Mesenteric fat pad (tissue), 1 donor: ENCODE results near the gene TSPAN3. TPM values are rescaled to one million over a fixed set of nuclear protein-coding genes. Genes with fewer than 3 reads are reported as not detected.

Experiments used
- DNase-seq: peaks from one replicate; pipeline ENCODE4 v3.0.0-alpha.2; 2020; ENCODE audit warnings: low spot score
- total RNA-seq: library from RNA; stranded (reverse); fragmentation: NEBNext Ultra II Directional; extraction: Animal tissue kit (Norgen Biotek cat#: 25700); gene quantifications from one replicate; pipeline ENCODE4 v1.2.1, GENCODE V29; 2021
- donor health status: DM: yes; HTN: yes; CAD: no.

TSPAN3 gene
- total RNA-seq, 1 donor from 2014 or later = 558 TPM

DNA sequence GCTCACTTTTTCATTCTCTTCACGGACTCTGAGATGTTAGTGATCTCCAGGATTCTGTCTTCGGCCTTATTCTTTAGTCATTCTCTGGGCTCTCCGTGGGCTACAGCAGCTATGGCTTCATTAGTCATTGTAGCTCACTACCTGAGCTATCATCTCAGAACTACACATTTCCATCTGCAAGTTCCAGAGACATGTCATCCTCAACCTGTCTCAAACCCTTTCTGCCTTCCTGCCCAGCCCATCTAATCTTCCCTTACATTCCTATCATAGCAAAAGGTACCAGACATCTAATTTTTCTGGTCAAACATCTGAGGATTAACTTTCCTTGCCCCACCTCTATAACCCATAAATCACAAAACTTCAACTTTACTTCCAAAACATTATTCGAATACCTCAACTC lies 13.2 kb downstream of the TSPAN3 start:
- no peak for DNase-seq

DNA sequence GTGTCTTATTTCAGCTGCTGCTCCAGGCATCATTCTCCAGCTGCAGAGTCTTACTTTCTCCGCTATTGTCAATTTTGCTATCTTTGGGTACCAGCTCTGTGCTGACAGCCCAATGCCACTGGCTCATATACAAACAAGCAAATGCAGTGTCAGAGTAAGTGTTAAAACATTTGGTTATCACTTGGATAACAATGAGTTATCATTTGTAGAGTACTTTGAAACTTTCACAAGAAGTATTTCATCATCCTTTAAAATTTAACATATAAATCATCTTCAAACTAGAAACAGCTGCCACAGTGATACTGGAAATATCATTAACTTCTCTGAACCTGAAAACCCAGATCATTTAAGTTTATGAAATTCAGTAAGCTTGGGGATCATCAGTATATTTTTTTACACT lies 13.8 kb downstream of the TSPAN3 start:
- no peak for DNase-seq

DNA sequence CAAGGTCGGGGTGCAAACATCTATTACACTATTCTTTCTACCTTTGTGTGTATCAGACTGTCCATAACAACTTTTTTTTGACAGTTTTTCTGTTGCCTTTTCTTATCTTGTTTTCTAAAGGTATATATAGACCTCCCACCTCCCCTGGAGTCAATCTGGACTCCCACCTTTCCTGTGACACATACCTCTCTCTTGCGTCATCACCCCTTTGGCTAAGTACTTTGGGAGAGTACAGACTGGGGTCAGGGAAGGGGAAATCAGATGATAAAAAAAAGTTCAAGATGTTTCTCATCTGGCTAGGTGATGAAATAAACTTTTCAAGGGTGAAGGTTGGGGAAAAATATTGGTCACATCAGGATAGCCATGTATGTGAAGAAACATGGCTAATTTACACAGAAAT lies 17.2 kb downstream of the TSPAN3 start:
- no peak for DNase-seq

DNA sequence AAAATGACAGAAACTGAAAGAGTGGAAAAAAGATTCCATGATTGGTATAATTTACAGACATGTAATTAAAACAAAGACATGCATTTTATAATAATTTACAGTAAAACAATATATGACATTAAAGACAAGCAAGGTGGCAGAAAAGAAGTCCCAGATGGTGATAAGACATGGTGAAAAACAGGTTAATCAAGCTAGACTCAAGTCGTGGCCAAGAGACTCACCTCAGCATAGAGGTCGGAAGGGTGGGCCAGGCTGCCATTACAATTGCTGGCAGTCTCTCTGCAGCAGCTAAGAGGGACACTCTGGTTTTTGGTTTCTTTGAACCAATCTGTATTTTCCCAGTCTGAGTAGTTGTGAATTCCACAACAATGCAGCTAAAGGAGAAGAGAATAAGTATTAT lies 18.4 kb downstream of the TSPAN3 start:
- no peak for DNase-seq

DNA sequence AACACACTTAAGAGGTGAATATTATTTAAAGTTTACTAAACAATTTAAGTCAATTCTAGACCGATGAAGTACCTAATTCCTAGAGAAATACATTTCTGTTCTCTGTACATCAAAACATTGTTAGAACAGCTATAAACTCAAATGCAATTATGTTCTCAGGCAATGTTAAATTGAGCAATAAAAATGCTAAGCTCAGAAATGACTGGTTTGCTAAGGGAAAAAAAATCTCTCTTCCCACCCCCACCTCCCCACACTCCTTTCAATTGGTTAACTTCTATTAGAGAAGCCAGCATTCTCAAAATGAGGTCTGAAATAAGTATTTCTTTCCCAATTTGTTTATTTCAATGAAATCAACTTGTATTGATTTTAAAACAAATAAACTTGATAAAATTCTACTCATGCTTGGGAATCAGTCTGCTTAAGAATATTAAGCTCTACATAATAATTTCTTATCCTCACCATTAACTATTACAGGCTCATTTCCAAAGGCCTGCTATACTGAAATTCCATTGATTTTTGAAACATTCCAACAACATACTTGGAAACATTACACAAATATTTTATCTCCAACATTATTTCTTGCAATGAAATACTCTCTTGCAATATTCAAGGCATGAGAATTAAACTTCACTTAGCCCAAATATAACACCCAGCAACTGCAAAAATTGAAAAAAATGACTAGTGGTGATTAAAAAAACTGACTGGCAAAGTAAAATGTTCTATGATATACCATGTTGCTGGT lies 22.6 kb downstream of the TSPAN3 start:
- no peak for DNase-seq

DNA sequence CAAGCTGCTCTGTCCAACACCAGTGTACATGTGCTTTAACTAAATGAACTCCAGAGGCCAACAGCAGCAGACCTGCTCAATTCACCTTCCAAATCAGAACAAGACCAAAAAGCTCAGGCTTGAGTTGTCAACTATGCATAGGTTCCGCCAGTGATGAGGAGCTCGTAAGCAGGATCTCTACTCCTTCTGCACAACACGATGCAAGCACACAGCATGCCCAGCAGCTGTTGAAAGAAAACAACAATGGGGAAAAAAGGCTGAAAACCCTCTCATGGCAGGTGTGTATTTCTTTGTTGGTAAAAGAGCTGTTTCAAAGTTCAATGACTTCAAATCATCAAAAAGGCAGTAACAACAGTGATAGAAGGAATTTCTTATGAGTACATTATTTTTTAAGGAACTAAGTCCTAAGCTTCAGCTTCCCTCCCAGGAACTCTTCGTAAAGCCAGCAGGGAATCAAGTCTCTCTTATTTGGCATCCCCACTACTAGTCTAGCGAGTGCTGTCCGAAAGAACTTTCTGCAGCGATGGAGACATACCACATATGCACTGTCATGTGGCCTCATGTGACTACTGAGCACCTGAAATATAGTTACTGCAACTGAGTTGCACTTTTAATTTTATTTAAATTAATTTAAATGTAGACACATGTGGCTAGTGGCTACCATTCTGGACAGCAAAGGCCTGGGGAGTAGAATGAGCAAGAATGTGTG lies 24.1 kb downstream of the TSPAN3 start:
- no peak for DNase-seq

DNA sequence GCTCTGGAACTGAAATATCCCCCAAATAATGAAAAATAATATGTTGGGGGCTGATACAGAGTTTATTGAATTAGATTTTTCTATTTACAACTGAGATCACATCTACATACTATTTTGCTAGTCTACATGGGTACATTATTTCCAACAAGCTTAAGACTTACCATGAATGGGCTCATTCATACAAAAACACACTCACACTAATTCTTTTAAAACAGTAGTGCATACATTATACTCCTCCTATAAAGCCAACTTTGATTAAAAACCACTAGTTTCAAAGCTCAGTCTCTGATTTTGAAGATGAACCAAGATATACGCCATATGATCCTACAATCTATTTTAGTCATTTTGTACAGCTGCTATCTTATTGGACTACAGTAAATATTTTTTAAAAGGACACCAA lies 24.9 kb downstream of the TSPAN3 start:
- no peak for DNase-seq

DNA sequence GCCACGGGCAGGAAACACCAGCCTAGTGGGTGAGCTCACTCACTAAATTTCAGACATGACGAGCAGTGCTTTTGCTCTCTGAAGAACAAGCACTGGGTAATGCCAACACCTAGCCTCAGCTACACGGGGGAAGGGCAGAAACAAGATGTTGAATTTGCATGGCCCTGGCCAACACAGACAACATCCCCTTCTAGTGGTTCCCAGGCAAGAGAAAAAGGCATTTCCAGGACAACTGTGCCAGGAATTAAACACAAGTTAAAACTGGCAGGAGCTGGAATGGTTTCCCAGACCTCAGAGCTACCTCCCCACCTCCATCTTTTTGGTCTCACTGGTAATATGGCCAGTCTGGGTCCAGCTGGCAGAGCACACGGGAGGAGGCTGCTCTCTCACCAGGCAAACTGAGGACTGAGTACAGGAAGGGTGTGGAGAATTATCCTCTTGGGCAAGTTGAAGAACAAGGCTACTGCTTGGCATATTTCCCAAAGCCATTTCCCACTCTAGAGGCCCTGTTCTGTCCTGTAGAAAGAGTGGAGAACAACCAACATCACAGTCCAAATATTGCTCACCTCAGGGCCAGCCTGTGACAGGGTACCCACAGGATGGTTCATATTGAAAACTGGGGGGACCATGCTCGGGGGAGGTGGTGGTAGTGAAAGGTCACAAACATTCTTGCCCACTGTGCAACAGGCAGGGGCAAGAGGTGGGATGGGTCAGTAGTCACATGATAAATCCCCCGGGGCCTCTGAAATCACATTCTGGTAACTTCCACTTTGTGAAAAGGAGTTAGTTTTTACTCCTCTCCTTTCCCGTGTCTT lies 26.5 kb downstream of the TSPAN3 start:
- DNase-seq = no peak

DNA sequence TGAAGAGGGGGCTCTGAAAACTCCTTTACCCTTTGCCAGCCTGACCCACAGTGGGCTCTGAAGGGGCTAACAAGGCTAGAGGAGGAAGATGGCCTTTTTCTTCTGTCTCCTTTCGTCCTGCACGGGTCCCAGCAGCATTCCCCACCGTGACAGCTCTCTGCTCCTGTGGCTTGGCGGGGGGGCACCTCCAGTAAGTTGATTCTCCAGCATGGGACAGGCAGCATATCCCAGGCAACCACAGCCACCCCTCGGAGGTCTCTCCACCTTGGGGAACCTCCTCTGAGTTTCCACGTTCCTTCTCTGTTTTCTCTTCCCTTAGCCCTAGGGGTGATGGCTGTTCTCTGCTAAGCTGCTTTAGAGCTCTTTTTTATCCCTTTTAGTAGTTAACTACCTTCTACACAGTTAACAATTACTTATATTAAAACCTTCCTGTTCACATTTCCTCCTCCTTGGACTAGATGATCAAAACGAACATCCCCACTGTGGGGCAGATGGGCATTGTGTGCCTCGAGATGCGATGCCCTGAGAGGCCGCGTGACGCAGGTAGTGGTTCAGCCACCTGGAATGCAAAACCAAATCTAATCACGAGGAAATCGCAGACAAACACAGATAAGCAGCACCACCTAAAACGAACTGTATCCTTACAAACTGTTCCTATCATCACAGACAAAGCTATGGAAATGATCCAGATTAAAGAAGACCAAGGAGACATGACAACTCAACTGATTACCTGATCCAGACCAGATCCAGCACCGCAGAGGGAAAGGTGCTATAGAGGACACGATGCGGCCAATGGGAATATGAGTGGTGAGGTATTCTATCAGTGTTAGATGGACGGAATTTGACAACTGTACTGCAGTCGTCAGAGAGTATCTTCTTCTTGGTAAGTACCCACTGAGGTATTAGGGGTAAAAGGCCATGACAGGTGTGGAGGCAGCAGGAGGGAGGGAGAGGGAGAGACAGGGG lies 27.7 kb downstream of the TSPAN3 start:
- DNase-seq = no peak

DNA sequence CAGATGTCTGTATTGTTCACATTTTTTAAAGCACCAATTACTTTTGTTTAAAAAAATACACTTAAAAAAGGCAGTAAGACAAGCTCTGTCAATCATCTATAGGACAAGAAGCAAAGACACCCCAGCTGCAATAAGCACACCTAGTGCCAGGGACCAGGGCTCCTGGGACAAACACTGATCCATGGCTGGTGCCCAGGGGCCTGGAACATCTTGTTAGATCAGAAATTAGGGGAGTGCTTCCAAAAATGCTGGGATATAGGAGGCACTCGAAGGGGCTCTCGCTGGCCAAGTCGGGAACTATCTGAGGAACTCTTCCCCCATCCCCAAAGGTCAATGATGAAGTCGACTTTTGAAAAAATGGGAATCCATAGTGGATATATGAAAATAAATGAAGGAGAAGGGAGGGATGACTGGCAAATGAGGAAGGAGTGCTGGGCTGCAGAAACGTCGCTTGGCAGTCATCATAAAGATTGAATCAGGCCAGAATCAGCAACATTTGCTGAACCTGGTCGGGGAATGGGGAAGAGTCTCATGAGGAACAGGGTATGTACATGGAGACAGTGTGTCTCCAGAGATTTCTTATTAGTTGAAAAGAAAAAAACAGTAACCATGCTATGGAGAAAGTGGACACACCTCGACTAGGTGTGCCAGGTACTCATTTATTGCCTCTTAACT lies 28.5 kb downstream of the TSPAN3 start:
- DNase-seq = no peak

DNA sequence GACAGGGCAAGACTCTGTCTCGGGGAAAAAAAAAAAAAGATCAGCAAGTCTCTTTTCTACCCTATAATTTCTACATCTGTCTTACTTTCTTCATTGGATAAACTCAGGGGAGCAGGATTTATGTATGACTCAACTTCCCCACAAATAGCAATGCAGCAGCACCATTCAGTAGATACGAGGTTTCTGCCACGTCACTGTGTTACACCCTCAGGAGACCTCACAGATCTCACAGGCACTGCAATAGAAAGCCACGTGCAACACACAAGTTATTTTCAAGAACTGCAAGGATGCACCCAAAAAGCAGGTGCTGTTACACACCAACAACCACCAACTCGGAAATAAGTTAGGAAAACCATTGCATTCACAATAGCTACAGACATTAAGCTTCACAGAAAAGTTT lies 30.2 kb downstream of the TSPAN3 start:
- DNase-seq = no peak

DNA sequence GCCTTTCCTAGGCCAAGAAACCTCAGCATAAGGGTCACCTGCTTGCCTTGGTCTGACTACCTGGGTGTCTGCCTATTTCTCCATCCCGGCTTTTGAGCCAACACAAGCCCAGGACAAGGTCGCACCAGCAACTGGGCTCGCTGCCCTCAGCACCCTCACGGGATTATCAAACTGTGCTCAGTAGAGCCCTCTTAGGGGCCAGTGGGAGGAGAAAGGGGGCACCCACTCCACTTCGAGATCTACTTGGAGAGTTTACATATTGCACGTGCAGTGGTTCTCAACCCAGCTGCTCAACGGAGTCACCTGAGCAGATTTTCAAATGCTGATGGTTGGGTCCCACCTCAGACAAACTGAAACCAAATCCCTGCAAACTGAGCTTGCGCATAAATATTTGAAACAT lies 31.1 kb downstream of the TSPAN3 start:
- no peak for DNase-seq

DNA sequence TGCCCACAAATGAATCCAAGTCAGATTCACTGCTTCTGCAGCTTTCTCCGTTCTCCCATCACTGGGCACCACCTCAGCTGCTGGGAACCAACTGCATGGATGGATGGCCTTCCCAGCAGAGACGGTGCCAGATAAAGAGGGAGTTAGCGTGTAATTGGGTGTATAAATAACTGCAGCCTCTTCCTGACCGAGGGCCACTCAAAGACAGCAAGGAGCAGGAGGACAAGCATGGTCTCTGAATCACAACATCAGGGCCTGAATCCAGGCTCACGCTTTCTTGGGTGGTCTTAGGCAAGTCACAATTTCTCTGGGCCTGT lies 31.7 kb downstream of the TSPAN3 start:
- DNase-seq = no peak

DNA sequence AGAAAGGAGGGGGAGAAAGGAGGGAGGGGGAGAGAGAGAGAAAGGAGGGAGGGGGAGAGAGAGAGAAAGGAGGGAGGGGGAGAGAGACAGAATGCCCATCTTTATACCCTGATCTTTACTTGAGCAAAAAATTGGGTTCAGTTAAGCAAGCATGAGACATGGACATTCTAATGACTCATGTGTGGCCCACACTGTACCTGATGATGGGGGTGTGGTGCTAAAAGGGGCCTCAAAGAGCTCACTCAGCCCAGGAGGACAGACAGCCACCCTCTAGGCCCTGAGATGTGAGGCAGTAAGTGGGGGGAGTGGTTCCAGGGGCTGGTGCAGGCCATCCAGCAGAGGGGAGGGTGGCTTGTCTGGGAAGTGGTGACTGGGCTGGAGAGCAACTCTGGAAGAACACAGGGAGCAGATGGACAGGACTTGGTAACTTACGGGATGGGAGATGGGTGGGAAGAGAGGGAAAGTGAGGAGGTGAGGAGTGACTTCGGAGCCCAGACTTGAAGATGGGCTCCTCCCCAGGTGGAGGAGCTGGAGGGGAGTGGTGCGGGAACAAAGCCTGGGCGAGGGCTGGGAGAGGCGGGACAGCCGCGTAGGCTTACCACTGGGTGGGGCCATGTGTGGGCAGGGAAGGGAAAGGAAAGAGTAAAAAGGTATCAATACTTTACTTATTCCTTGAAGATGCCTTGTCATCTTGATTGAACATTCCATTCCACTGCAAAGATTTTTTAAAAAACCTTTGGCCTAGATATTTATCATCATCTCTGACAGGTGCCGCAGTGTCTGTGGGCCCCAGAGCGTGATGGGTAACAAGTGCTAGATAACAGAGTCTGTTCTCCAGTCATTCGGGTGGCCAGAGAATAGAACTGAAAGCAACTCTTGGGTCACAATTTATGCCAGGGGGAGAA lies 32.3 kb downstream of the TSPAN3 start:
- no peak for DNase-seq

DNA sequence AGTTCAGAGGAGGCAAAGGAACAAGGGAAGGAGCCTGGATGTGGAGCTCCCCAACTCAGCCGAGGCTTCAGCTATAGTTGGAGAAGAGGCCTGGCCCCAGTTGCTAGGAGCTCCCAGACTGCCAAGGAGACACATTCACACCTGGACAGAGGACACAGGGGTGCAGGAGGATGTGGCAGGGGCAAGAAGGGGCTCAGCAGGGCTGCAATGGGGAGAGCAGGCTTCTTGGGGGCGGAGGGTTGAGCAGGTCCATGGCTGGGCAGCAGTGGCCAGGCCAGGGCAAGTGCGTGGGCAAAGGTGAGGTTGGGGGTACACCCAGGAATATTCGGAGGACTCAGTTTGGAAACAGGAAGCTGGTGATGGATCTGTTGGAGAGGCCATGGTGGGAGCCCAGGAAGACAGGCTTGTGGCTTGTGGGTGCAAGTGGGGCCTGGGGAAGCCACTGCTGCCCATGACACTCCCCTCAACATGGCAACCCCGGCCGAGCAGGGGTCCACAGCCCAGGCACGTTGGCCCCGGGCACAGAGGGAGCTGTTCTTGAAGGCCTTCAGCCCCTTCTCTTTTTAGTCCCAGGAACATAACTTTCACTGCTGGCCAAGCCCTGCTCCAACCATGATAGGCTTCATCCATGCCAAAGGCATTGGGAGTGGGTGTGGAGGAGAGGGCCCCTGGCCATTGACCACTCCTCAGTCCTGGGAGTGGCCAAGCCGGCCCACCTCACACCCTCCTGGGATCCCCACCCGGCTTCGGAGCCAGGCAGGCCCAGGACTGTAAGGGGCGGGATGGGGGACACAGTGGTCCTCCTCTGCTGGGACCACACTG lies 33.3 kb downstream of the TSPAN3 start:
- DNase-seq = no peak

DNA sequence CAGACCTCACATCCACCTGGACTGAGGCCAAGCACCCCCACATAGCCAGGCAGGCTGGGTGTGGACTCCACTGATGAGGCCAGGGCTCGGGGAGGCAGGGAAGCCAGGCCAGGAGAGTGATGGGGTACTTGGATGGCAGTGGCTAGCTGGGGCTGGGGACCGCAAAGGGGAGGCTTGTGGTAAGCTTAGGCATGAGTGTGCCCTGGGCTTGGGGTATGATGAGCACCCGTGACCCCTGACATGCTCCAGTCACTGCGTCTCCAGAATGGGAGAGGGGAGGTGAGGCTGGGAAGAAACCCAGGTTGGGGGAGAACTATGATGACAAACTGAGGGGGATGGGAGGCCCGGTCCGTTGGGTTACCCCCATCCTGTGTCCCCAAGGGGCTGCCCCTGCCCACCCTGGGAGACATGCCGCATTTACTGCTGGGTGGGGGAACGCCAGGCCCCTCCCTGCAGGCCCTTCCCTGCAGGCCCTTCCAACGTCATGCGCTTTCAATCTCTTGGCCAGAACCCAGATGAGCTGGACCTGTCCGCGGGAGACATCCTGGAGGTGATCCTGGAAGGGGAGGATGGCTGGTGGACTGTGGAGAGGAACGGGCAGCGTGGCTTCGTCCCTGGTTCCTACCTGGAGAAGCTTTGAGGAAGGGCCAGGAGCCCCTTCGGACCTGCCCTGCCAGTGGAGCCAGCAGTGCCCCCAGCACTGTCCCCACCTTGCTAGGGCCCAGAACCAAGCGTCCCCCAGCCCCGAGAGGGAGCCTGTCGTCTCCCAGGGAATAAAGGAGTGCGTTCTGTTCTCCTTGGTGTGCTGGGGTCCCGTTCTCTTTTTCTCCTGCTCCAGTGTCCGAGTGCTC lies 34.1 kb downstream of the TSPAN3 start:
- peak; percentile 69 for DNase-seq

DNA sequence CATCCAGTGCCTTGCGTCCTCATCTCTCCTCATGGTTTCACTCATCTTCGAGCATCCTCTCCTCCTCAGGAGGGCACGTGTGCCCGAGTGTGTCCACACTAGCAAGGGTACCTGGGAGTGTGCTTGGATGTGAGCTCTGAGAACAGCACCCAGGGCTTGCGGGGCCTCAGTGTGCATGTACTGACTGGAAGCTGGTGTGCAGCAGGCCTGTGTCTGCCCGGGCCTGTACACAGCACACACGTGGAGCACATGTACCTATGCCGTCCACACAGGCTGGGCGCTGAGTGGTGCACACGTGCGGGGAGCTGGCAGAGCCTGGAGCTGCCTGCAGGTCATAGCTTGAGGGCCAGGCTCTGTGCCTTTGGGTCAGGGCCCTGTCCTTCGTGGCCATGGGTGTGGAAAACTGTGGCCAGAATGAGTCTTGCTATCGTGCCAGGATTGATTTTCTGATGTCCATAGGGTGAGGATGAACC lies 34.9 kb downstream of the TSPAN3 start:
- DNase-seq = no peak

DNA sequence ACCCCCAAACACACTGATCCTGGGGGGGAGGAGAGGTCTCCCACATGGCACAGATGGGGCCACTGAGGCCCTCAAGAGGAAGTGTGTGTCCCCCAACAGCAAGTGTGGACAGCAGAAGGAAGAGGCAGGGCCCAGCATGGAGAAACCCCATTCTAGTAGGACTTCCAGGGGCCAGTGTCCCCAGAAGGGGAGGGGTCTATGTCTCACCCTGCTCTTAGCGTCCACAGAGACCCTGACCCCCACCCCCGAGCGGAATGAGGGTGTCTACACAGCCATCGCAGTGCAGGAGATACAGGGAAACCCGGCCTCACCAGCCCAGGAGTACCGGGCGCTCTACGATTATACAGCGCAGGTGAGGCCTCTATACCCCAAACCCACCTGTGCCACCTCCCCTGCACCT lies 35.3 kb downstream of the TSPAN3 start:
- no peak for DNase-seq
